Activated naive CD8-positive, alpha-beta T cell treated with anti-CD3 and anti-CD28 coated beads, Interleukin-2, amount 50 U/mL, for 24 hours (primary cell): ENCODE results near the gene MUC13.
A peak's percentile ranks its signal among the peaks of the same experiment; 100 is the strongest.

Experiments used
- ATAC-seq: fragments of 150-1000 bp; cut with Tn5 transposase; one replicate; pipeline ENCODE4 v1.10.0; 2021
- DNase-seq: peaks from one replicate; pipeline ENCODE4 v3.0.0; 2021
- H3K27ac Mint-ChIP-seq: one replicate; pipeline ENCODE4 v1.8.0; 2021; ENCODE audit warnings: mild to moderate bottlenecking, mixed read lengths
- H3K27me3 Mint-ChIP-seq: one replicate; pipeline ENCODE4 v1.8.0; 2021; ENCODE audit warnings: mixed read lengths
- H3K36me3 Mint-ChIP-seq: one replicate; pipeline ENCODE4 v1.8.0; 2021; ENCODE audit warnings: low read depth, mixed read lengths
- H3K4me1 Mint-ChIP-seq: one replicate; pipeline ENCODE4 v1.8.0; 2021; ENCODE audit warnings: mixed read lengths
- H3K4me3 Mint-ChIP-seq: one replicate; pipeline ENCODE4 v1.8.0; 2021; ENCODE audit warnings: mild to moderate bottlenecking, moderate library complexity, mixed read lengths
- H3K9me3 Mint-ChIP-seq: one replicate; pipeline ENCODE4 v1.8.0; 2021; ENCODE audit warnings: mixed read lengths

MUC13 gene, protein sequence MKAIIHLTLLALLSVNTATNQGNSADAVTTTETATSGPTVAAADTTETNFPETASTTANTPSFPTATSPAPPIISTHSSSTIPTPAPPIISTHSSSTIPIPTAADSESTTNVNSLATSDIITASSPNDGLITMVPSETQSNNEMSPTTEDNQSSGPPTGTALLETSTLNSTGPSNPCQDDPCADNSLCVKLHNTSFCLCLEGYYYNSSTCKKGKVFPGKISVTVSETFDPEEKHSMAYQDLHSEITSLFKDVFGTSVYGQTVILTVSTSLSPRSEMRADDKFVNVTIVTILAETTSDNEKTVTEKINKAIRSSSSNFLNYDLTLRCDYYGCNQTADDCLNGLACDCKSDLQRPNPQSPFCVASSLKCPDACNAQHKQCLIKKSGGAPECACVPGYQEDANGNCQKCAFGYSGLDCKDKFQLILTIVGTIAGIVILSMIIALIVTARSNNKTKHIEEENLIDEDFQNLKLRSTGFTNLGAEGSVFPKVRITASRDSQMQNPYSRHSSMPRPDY

DNA sequence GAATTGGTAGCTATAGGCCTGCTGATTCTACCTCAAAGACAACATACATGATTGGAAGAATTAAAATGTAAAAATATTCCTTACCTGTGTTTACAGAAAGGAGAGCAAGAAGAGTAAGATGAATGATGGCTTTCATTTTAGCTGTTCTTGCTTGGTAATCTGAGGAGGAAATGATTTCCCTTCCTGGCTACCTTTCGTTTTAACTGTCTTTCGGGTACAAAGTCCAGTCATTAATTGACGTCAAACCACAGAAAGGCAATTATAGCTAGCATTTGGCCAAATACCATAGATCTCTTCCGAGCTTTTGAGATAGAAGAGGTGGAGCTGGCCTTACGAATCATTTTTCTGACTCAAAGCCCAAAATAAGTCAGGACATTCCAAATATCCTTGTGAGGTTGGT lies at the start of gene MUC13:
Gene MUC13 (minus strand): TSS at position 175 of the 400 bp plus-strand sequence. CDS start 39 bp downstream, at position 136.
- Mint-ChIP-seq H3K4me3 (no peak within 1 kb of the TSS), H3K27me3 (peaks cover 12% of the 10 kb centered on the region), H3K9me3 (no peaks in the 10 kb centered on the region), H3K4me1 (no peaks in the 10 kb centered on the region), H3K27ac (no peak within 1 kb of the TSS), H3K36me3 (no peaks in the 10 kb centered on the region)
- ATAC-seq, result no peak
- DNase-seq, result no peak

DNA sequence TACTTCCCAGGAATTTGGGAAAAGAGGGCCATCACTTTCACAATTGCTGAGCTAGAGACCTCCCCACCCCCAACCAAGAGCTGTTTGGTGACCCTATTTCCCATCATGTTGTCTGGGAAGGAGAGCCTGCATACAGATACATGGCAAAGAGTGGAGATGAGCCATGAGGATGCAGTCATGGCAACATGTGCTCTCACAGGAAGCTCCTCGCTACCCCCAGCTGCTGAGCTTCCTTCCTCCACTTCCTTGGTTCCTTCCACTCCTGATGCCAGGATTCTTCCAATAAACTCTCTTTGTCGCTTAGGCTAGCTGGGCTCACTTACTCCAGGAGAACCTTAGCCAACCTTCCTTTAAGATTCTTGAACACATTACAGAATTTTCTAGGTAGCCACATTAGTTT lies 48.3 kb upstream of the MUC13 start:
- Mint-ChIP-seq H3K4me3 (no peak overlapping the region), H3K27ac (no peak overlapping the region), H3K4me1 (no peaks in the 10 kb centered on the region), H3K9me3 (no peaks in the 10 kb centered on the region), H3K36me3 (peaks cover 8% of the 10 kb centered on the region), H3K27me3 (no peaks in the 10 kb centered on the region)
- ATAC-seq (no peak), DNase-seq (no peak)

DNA sequence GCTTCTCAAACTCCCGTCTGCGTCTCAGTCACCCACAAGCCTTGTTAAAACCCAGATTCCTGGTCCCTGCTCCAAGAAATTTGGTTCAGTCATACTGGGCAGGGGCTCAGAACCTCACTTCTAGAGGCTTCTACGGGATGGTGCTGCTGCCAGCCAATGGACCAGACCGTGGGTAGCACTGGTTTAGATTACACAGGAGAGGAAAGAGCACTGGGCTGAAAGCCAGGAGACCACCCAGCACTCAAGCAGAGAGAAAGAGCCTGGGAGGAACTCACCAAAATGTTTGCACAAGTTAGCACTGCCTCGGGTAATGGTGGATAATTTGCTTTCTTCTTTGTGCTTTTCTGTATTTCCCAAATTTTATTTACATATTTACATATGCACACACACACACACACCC lies 46.9 kb upstream of the MUC13 start:
- Mint-ChIP-seq H3K36me3 (peaks cover 21% of the 10 kb centered on the region), H3K4me1 (peaks cover 3% of the 10 kb centered on the region), H3K27me3 (no peaks in the 10 kb centered on the region), H3K9me3 (no peaks in the 10 kb centered on the region), H3K4me3 (no peak overlapping the region), H3K27ac (no peak overlapping the region)
- DNase-seq (no peak), ATAC-seq (no peak)

DNA sequence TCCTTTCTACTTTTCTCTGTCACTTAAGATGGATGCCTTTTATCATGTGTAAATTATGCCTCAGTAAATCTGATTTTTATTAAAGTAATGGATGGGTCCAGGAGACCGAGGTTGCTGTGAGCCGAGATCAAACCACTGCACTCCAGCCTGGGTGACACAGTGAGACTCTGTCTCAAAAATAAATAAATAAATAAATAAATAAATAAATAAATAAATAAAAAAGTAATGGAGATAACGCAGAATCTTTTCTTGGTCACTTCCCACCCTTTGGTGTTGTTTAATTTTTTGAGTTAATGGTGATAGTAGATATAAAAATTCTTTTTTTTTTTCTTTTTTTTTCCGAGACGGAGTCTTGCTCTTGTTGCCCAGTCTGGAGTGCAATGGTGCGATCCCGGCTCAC lies 44.1 kb upstream of the MUC13 start:
- no peaks in the 10 kb centered on the region for H3K27me3 Mint-ChIP-seq
- ATAC-seq (no peak), DNase-seq (no peak)
- H3K27ac Mint-ChIP-seq, result no peak overlapping the region
- no peak overlapping the region for H3K4me3 Mint-ChIP-seq
- no peaks in the 10 kb centered on the region for H3K9me3 Mint-ChIP-seq
- H3K36me3 Mint-ChIP-seq, result peaks cover 21% of the 10 kb centered on the region
- H3K4me1 Mint-ChIP-seq, result peaks cover 6% of the 10 kb centered on the region

DNA sequence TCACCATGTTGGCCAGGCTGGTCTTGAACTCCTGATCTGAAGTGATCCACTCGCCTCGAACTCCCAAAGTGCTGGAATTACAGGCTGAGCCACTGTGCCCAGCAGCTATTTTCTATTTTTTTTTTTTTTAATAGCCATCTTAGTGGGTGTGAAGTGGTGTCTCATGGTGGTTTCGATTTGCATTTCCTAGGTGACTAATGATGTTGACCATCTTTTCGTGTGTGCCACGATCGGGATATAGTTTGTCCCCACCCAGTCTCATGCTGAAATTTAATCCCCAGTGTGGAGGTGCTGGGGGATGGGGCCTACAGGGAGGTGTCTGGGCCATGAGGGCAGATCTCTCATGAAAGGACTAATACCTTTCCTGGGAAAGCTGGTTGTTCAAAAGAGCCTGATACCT lies 41.8 kb upstream of the MUC13 start:
- DNase-seq (no peak), ATAC-seq (no peak)
- Mint-ChIP-seq H3K9me3 (no peaks in the 10 kb centered on the region), H3K4me3 (no peak overlapping the region), H3K36me3 (peaks cover 25% of the 10 kb centered on the region), H3K4me1 (peaks cover 6% of the 10 kb centered on the region), H3K27ac (no peak overlapping the region), H3K27me3 (no peaks in the 10 kb centered on the region)

DNA sequence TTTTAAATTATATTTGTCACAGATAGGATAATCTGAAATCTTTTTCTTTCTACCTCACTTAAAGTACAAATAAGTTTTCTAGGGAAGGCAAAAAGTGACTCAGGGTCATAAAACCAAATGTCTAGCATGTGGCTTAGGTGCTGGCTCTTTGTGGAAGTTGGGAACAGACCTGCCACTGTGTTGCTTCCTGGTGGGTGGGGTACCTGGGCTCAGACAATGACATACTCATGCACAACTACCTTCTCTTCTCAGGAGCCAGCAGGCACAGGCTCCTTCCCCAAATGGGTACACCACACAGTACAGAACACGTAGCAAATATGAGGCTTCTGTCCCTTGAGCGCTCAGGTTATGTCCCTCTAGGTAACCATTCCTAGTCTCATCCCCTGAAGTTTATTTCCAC lies 40.1 kb upstream of the MUC13 start:
- H3K4me1 Mint-ChIP-seq, result peaks cover 6% of the 10 kb centered on the region
- DNase-seq, result no peak
- H3K36me3 Mint-ChIP-seq, result peaks cover 35% of the 10 kb centered on the region
- no peaks in the 10 kb centered on the region for H3K27me3 Mint-ChIP-seq
- H3K4me3 Mint-ChIP-seq, result no peak overlapping the region
- no peak for ATAC-seq
- H3K27ac Mint-ChIP-seq, result no peak overlapping the region
- no peaks in the 10 kb centered on the region for H3K9me3 Mint-ChIP-seq

DNA sequence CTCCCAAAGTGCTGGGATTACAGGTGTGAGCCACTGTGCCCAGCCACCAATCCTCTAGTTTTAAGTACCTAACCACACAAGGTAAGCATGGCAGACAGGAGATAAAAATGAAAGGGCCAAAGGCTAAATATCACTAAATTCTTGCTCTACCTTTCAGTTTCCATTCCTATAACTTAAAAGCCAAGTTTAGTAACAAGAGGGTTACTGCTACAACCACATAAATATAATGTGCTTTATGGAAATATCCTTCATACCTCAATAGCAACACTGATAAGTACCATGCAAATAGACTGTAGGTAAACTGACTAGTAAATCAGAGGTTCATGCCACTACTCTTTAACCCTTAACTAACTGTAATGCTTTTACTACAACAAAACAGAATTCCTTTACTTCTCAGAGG lies 38.7 kb upstream of the MUC13 start:
- no peaks in the 10 kb centered on the region for H3K9me3 Mint-ChIP-seq
- peaks cover 33% of the 10 kb centered on the region for H3K36me3 Mint-ChIP-seq
- peaks cover 6% of the 10 kb centered on the region for H3K4me1 Mint-ChIP-seq
- ATAC-seq (no peak), DNase-seq (no peak)
- H3K27ac Mint-ChIP-seq, result no peak overlapping the region
- no peaks in the 10 kb centered on the region for H3K27me3 Mint-ChIP-seq
- H3K4me3 Mint-ChIP-seq, result no peak overlapping the region

DNA sequence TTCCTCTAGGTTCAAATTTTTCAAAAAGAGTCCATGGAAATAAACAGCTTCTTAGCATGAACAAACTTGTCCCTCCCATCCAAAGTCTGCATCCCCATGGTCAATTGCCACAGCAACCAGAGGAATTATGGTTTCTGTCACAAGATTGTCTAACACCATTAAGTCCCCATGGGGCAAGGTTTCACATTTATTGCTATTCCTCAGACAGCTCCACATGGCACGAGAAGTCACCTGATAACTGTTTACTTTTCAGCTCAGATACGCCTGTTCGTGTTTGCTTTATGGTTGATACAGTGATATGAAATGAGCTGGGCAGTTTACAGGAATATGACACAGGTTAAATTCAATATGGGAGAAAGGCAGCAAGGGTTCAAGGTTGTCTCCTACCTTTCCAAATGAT lies 37.9 kb upstream of the MUC13 start:
- H3K9me3 Mint-ChIP-seq, result no peaks in the 10 kb centered on the region
- no peak for DNase-seq
- no peak overlapping the region for H3K27ac Mint-ChIP-seq
- H3K36me3 Mint-ChIP-seq, result peaks cover 28% of the 10 kb centered on the region
- H3K27me3 Mint-ChIP-seq, result no peaks in the 10 kb centered on the region
- peaks cover 6% of the 10 kb centered on the region for H3K4me1 Mint-ChIP-seq
- no peak for ATAC-seq
- H3K4me3 Mint-ChIP-seq, result no peak overlapping the region

DNA sequence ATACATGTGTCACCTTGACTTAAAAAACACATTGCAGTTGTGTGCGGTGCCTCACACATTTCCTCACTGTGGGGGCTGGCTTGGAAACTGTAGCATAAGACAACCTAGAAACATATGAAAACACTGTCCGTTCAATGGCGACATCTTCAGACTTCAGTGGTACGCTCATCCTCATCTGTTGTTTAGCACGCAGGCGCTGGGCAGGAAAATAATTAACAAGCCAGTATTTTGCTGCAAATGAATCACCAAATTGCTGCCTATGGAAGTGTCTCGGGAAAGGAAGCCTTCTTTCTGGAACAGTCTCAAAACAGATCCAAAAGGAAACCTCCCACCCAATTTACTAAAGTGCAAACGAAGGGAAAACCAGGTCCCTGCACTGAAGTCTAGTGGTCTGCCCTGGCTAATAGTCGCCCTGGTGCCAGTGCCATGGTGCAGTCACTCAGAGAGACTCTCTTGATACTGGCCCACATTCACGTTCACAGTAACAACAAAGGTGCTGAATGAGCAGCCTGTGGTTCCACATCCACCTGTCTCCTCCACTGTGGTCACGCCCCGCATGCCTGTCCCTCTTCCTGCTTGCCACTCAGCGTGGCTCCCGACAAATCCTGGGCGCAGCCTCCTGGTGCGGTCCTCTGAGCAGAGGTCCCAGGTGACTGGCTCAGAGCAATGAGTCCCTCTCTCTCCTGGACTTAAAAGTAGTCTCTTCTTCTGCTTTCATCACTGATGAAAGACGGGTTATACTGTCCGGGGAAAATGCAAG lies 35.6 kb upstream of the MUC13 start:
- H3K36me3 Mint-ChIP-seq, result peaks cover 14% of the 10 kb centered on the region
- ATAC-seq (no peak), DNase-seq (no peak)
- H3K9me3 Mint-ChIP-seq, result no peaks in the 10 kb centered on the region
- H3K4me1 Mint-ChIP-seq, result no peaks in the 10 kb centered on the region
- peak overlapping the region; percentile 51 for H3K27ac Mint-ChIP-seq
- H3K27me3 Mint-ChIP-seq, result no peaks in the 10 kb centered on the region
- no peak overlapping the region for H3K4me3 Mint-ChIP-seq

DNA sequence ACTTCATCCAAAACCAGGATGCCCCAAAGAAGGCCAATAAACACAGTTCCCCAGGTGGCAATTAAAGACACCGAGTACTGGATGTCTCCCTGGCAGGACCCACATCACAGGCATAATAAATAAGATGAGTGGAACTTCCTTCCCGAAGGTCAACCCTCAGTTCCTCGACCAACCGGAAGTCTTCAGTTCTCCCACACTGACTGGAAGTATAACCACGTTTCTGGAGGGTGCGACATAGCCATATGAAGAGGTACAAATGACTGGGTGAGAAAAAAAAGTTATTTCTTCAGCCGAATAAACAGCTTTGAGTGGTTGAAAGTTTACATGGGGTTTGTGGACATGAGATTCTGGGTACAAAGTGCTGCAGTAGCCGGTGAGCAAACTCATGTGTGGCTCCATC lies 34.6 kb upstream of the MUC13 start:
- no peaks in the 10 kb centered on the region for H3K4me1 Mint-ChIP-seq
- ATAC-seq, result no peak
- peaks cover 14% of the 10 kb centered on the region for H3K36me3 Mint-ChIP-seq
- DNase-seq, result no peak
- no peaks in the 10 kb centered on the region for H3K27me3 Mint-ChIP-seq
- no peaks in the 10 kb centered on the region for H3K9me3 Mint-ChIP-seq
- H3K4me3 Mint-ChIP-seq, result no peak overlapping the region
- H3K27ac Mint-ChIP-seq, result no peak overlapping the region

DNA sequence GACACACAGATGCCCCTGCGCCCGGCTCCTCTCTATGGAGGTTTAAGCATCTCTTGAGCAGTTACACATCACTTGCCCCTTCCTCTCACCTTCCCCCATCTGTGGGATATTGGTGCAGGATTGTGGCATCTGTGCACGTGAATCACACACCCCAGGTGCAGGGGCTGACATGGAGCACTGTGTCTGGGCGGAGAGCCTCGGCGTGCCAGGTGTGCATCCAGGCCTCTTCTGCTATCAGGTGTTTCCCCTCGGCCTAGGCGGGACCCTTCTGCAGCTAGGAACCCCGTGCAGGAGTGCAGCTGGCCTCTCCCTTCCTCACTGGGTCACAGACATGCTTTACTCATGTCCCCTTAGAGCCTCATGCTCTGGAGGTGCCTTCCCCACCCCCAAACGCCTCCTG lies 33.4 kb upstream of the MUC13 start:
- peaks cover 11% of the 10 kb centered on the region for H3K36me3 Mint-ChIP-seq
- no peak overlapping the region for H3K27ac Mint-ChIP-seq
- no peak overlapping the region for H3K4me3 Mint-ChIP-seq
- no peaks in the 10 kb centered on the region for H3K9me3 Mint-ChIP-seq
- no peaks in the 10 kb centered on the region for H3K27me3 Mint-ChIP-seq
- ATAC-seq (no peak), DNase-seq (no peak)
- no peaks in the 10 kb centered on the region for H3K4me1 Mint-ChIP-seq

DNA sequence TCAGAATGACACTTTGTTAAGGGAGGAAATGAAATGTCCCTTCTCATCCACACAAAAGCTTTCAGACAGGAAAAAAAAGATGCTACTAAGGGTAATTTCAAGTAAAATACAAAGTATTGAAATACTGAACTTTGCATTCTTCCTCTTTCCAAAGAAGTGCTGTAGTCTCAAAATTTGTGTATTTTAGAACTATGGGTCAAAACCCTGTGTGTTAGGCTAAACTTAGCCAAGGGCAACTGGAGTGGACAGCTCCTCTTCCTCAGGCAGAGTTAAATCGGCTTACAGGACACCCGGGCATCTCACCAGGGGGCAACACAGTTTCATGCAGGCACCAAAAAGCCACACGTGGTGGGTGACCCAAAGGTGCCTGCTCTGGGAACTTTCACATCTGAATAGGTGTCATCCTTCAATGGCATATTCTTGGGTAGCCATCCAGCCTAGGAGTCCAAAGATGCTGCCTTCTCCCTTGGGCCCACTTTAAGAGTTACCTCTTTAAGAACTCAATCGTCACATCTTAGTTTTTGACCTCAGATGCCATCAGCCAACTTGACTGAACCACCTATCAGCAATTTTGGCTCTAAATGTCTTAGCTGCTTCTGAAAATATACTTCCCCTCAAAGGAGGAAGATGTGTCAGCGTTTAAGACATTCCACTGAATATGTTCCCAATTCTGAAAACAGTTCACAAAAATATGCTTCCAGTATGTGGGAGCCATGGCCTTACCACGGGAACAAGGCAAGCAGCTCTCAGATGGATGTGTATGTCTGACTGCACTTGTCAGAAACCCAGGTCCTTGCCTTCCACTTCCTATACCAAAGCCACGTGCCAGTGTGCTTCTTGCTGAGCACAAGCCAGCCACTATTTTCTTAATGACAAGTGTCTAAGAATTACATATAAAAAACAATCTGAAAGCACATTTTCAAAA lies 32.2 kb upstream of the MUC13 start:
- ATAC-seq (no peak), DNase-seq (no peak)
- no peak overlapping the region for H3K4me3 Mint-ChIP-seq
- peaks cover 10% of the 10 kb centered on the region for H3K36me3 Mint-ChIP-seq
- no peaks in the 10 kb centered on the region for H3K4me1 Mint-ChIP-seq
- no peak overlapping the region for H3K27ac Mint-ChIP-seq
- H3K9me3 Mint-ChIP-seq, result no peaks in the 10 kb centered on the region
- peaks cover under 1% of the 10 kb centered on the region for H3K27me3 Mint-ChIP-seq

DNA sequence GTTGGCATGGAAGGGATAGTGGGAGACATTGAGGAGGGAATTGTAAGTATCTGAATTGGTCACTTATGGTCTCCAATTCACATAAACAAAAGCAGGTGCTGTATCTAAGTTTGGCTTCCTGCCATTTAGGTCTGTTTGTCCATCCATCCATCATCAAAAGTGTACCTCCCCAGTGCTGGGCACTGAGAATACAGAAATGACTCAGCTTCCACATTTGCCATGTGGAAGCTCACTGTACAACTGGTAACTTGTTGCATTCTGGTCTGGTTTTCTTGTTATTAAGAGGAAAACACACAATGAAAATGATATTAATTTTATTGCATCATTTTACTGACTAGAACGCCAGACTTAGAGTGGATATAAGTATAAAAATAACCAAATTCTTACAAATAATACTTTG lies 30.9 kb upstream of the MUC13 start:
- no peak overlapping the region for H3K27ac Mint-ChIP-seq
- no peaks in the 10 kb centered on the region for H3K9me3 Mint-ChIP-seq
- H3K27me3 Mint-ChIP-seq, result peaks cover 2% of the 10 kb centered on the region
- no peaks in the 10 kb centered on the region for H3K4me1 Mint-ChIP-seq
- ATAC-seq (no peak), DNase-seq (no peak)
- no peak overlapping the region for H3K4me3 Mint-ChIP-seq
- peaks cover 6% of the 10 kb centered on the region for H3K36me3 Mint-ChIP-seq

DNA sequence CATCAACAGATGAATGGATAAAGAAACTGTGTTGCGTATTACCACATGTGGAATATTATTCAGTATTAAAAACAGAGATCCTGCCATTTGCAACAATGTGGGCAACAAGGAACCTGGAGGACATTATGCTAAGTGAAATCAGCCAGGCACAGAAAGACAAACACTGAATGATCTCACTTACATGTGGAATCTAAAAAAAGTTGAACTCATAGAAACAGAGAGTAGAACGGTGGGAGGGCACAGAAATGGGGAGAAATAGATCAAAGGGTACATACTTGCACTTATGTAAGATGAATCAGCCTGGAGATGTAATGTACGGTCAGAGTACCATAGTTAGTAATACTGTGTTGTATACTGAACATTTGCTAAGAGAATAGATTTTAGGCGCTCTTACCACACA lies 29.8 kb upstream of the MUC13 start:
- no peak overlapping the region for H3K4me3 Mint-ChIP-seq
- no peaks in the 10 kb centered on the region for H3K4me1 Mint-ChIP-seq
- ATAC-seq (no peak), DNase-seq (no peak)
- H3K27ac Mint-ChIP-seq, result no peak overlapping the region
- H3K27me3 Mint-ChIP-seq, result peaks cover 2% of the 10 kb centered on the region
- H3K9me3 Mint-ChIP-seq, result no peaks in the 10 kb centered on the region
- no peaks in the 10 kb centered on the region for H3K36me3 Mint-ChIP-seq
